22Rv1 (cell line): ENCODE data around the gene INPP5A.

Experiments
- H3K27ac ChIP-seq: fragments of 450-650 bp; 2 replicates; pipeline ENCODE4 v1.5.1; 2017
- ZFX ChIP-seq: fragments of 450-650 bp; IDR thresholded peaks from 2 replicates; pipeline ENCODE4 v1.6.1; 2017; ENCODE audit warnings: antibody characterized with exemption, borderline replicate concordance
- TF ChIP-seq, protein P1 (sequence below): fragments of 450-650 bp; IDR thresholded peaks from 2 replicates; pipeline ENCODE4 v1.5.1; 2017; ENCODE audit warnings: mild to moderate bottlenecking

The INPP5A gene

DNA sequence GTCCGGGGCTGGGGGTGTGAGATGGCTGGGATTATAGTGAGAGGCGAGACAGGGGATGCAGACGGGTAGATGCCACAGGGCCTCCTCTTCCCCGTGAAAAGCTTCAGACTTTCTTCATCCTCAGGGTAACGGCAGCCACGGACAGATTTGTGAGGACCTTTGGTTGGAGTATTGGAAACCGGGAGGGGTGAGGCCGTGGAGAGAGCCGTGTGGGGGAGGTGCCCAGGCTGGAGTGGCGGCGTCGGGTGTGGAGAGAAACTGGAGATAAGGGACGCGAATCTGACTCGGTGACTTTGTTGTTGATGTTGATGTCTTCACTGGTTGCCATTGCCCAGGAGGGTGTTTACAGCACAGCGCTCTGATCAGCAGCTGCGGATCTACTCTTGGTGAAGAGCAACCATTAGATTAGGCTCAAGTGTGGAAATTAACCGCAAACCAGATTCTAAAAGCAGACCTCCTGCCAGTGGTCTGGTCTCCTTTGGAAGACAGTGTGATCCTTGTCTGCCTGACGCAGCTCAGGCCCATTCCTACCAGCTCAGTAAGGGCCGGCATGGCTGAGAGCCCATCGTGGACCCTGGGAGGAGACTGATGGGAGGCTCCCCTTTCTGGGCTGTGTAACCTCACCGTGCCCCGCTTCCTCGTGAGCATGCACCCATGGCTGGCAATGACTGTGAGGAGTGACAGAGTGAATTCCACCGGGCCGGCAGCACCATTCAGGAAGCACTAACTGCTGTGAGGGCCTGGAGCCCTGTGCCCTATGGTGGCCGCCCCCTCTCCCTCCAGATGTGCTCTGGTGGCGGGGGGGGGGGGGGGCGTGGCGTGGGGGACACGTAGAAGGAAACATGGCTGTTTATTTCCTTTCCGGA, 90.3 kb downstream of the INPP5A start:
- H3K27ac ChIP-seq, result no peak overlapping the region
- TF ChIP-seq, protein P1, sequence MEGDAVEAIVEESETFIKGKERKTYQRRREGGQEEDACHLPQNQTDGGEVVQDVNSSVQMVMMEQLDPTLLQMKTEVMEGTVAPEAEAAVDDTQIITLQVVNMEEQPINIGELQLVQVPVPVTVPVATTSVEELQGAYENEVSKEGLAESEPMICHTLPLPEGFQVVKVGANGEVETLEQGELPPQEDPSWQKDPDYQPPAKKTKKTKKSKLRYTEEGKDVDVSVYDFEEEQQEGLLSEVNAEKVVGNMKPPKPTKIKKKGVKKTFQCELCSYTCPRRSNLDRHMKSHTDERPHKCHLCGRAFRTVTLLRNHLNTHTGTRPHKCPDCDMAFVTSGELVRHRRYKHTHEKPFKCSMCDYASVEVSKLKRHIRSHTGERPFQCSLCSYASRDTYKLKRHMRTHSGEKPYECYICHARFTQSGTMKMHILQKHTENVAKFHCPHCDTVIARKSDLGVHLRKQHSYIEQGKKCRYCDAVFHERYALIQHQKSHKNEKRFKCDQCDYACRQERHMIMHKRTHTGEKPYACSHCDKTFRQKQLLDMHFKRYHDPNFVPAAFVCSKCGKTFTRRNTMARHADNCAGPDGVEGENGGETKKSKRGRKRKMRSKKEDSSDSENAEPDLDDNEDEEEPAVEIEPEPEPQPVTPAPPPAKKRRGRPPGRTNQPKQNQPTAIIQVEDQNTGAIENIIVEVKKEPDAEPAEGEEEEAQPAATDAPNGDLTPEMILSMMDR, result no peak
- no peak for TF ChIP-seq ZFX

DNA sequence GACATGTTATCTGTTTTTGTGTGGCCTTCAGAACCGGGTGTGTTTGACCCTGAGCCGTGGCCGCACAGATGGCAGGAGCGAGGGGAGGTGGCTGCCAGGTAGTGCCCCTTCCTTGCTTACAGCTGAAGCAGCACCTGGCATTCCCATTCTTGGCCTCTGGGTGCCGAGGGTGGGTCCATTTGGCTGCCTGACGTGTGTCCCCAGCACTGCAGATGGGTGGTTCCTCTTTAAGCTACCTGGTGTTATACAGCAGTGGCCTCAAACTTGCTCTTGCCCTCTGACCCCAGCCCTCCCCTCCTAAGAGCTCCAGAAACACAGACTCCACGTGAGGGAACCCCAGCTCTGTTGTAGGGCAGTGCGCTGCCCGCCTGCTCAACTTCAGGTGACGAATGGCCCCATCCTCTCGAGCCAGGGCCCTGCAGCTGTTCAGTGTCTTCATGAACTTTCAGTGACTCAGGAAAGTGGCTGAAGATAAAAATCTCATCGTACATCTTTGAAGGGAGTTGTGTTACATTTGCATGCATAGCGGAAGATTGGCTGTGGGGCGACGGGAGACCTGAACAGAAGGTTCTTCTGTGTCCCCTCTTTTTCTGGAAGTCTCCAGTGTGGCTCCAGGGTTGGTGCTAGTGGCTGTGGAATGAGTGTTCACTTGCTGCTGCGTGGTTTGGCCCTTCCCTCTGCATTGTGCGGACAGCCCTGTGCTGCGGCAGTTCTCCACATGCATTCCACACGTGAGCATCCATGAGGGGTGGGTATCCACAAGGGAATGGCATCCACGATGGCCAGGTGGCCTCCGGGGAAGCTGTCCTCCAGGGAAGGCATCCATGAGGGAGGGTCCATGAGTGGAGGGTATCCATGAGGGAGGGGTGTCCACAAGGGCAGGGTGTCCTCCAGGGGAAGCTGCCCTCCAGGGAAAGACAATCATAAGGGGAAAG, 91.6 kb downstream of the INPP5A start:
- TF ChIP-seq, protein P1, result no peak
- no peak for TF ChIP-seq ZFX
- no peak overlapping the region for H3K27ac ChIP-seq

DNA sequence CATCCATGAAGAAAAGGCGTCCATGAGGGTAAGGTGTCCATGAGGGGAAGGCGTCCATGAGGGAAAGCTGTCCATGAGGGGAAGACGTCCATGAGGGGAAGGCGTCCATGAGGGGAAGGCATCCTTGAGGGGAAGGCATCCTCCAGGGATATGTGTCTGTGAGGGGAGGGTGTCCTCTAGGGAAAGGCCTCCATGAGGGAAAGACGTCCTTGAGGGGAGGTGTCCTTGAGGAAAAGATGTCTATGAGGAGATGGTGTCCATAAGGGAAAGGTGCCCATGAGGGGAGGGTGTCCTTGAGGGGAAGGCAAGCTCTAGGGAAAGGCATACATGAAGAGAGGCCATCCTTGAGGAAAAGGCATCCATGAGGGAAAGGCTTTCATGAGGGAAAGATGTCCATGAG, 92.6 kb downstream of the INPP5A start:
- TF ChIP-seq ZFX, result no peak
- TF ChIP-seq, protein P1, result no peak
- no peak overlapping the region for H3K27ac ChIP-seq

DNA sequence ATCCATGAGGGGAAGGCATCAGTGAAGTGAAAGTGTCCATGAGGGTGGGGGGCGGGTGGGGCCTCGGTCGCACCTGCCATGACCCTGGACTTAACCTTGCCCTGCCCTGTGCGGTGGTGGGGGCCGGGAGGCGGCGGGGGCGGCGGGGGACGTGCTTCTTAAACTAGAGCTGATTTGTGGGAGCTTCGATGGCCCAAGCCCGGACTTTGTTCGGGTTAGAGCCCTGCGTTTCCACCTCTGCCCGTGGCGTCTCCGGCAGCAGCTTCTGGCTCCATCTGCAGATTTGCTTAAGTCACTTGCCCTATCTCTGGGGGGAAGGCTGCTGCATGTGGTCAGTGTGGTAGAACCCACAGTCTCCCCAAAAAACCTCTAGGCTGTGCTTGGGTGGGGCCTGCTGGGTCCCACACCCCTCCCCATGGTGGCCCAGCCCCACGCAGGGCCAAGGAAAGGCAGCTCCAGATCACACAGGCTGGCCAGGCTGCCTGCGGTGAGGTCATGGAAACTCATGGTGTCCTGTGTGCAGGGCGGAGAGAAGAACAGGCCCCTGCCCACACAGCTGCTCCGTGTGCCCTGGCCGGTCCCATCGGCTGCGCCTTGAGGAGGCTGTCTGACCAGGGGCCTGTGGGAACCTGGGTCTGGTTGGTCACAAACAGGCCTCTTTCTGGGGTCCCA, 93.2 kb downstream of the INPP5A start:
- TF ChIP-seq ZFX, result no peak
- TF ChIP-seq, protein P1, result no peak
- no peak overlapping the region for H3K27ac ChIP-seq

DNA sequence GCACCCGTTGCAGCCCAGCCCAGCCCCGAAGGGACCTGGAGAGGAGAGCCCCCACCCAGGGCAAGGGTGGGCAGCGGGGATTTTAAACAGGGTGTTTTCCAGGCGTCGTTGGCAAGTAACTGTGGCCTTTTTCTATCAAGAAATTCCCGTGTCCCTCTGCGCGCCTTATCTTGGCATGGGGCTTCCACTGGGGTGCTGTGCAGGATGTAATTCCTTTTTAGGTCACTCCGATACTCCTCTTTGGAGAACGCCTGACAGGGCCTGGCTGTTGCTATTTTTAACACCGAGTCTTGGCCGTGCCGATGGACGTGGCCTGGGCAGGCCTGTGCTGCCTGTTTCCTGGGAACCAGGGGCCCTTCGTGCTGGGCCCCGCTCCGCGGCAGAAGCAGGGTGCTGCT, 93.8 kb downstream of the INPP5A start:
- H3K27ac ChIP-seq, result no peak overlapping the region

DNA sequence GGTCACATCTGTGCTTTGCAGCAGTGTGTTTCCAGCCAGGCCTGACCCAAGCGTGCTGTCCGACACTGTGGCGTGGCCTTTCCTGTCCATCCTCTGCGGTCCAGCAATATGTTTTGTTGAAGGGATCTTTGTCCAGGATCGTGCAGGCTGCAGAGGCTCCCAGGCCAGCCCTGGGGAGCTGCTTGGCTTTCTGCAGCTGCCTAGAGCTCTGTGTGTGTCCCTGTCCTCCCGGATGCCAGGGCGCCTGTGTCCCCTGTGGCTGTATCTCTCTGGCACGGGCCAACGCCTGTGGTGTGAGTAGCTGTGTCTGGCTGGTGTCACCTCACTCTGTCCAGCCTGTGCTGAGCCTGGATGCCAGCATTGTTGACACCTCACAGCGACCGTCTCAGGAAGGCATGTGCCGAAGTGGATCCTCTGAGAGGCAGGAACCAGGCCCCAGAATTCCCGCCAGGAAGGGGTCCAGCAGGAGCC, 94.5 kb downstream of the INPP5A start:
- H3K27ac ChIP-seq, result no peak overlapping the region
- no peak for TF ChIP-seq ZFX
- TF ChIP-seq, protein P1, result no peak

More for the DNA sequence above, 93.8 kb downstream of the INPP5A start:
- no peak for TF ChIP-seq ZFX
- TF ChIP-seq, protein P1, result no peak
